Spleen (tissue), 11 donors: ENCODE measurements around the gene EIPR1. TPM values are rescaled to one million over a fixed set of nuclear protein-coding genes. Genes with fewer than 3 reads are reported as not detected.

Experiments used
- DNase-seq: peaks from one replicate; pipeline ENCODE4 v3.0.0-alpha.2; 2020
- H3K27ac ChIP-seq, 8 donors: fragments of 200-600 bp; sonication (generic) in 7 of 8; 1 replicate in 4 of 8; 2 replicates in 4 of 8; pipeline versions ENCODE4 v1.5.0 to v1.8.0; 2016 to 2021; ENCODE audit warnings: inconsistent platforms in 4 of 8, mild to moderate bottlenecking in 4 of 8, moderate library complexity in 1 of 8
- H3K27me3 ChIP-seq, 7 donors: fragments of 200-600 bp; sonication (generic) in 6 of 7; replicated peaks in 1 of 7; 1 replicate in 4 of 7; 2 replicates in 3 of 7; pipeline versions ENCODE4 v1.5.0 to v1.8.0; 2016 to 2021; ENCODE audit warnings: inconsistent platforms in 3 of 7, mild to moderate bottlenecking in 1 of 7
- H3K36me3 ChIP-seq, 6 donors: fragments of 200-600 bp; sonication (generic) in 5 of 6; 1 replicate in 4 of 6; 2 replicates in 2 of 6; pipeline versions ENCODE4 v1.5.0 to v1.8.0; 2016 to 2021; ENCODE audit warnings: inconsistent platforms in 2 of 6
- H3K4me1 ChIP-seq, 6 donors: fragments of 200-600 bp; sonication (generic) in 5 of 6; 1 replicate in 3 of 6; 2 replicates in 3 of 6; pipeline versions ENCODE4 v1.5.0 to v1.8.0; 2016 to 2021; ENCODE audit warnings: inconsistent platforms in 3 of 6
- H3K4me3 ChIP-seq, 8 donors: fragments of 200-600 bp; sonication (generic) in 7 of 8; 1 replicate in 4 of 8; 2 replicates in 4 of 8; pipeline versions ENCODE4 v1.5.0 to v1.8.0; 2016 to 2021; ENCODE audit warnings: inconsistent platforms in 4 of 8, mild to moderate bottlenecking in 4 of 8, moderate library complexity in 2 of 8
- H3K9me3 ChIP-seq, 8 donors: fragments of 200-600 bp; sonication (generic) in 7 of 8; 1 replicate in 4 of 8; 2 replicates in 4 of 8; pipeline versions ENCODE4 v1.5.0 to v1.8.0; 2016 to 2021; ENCODE audit warnings: inconsistent platforms in 4 of 8
- CTCF ChIP-seq, 11 experiments: fragments of 200-600 bp in 7 of 11; fragments of 450-650 bp in 4 of 11; sonication (generic) in 4 of 11; IDR thresholded peaks in 8 of 11; conservative IDR thresholded peaks in 3 of 11; 1 replicate in 7 of 11; 2 replicates in 4 of 11; pipeline versions ENCODE4 v1.4.0 to v1.8.0; 2016 to 2021; ENCODE audit warnings: antibody characterized with exemption in 11 of 11, inconsistent platforms in 4 of 11, mild to moderate bottlenecking in 1 of 11
- POLR2A ChIP-seq, 3 donors: fragments of 450-650 bp; IDR thresholded peaks; one replicate each; pipeline ENCODE4 v1.5.1; 2017; ENCODE audit warnings: antibody characterized with exemption in 3 of 3, mild to moderate bottlenecking in 1 of 3
- POLR2AphosphoS5 ChIP-seq, 3 donors: sonication (generic); formaldehyde crosslinking; IDR thresholded peaks; one replicate each; pipeline ENCODE4 v1.5.1; 2017; ENCODE audit warnings: antibody characterized with exemption in 3 of 3
- WGBS, 5 donors: extraction: QIAGEN DNeasy Blood & Tissue Kit in 3 of 5; methylation state at CpG; one replicate each; pipeline versions ENCODE4 v1.1.5 to v1.1.7; 2013 to 2018; 5-methylcytosine and 5-hydroxymethylcytosine counted together
- intact Hi-C: fragments of 100-400 bp; cut with DNase I; formaldehyde crosslinking; loops from one replicate; pipeline ENCODE4 v1.15.0; 2023; ENCODE audit warnings: low total_unique reads
- polyA plus RNA-seq, 3 donors: library from polyadenylated mRNA; stranded (reverse); fragments of 200-250 nt; gene quantifications; one replicate each; pipeline ENCODE4 v1.2.1, GENCODE V29; 2013
- total RNA-seq, 7 donors: library from RNA; depleted of rRNA in 3 of 7; stranded (reverse); fragments of >200 nt in 3 of 7; fragmentation: NEBNext Ultra II Directional in 4 of 7; extraction: Animal tissue kit (Norgen Biotek cat#: 25700) in 4 of 7; gene quantifications; one replicate each; pipeline versions ENCODE4 v1.1.0 to v1.2.1, GENCODE V29; 2016 to 2021
- donor health status: healthy with polysubstance abuse.
- donor health status: DM: no; HTN: no; CAD: no; lungs with moderate emphysema.
- donor health status: DM: no; HTN: no; CAD: no.
- donor health status: Bipolar disorder and iron deficiency.
- donor health status: healthy.
- donor health status: DM: no; HTN: no; CAD: no.
- donor health status: DM: yes; HTN: yes; CAD: no.

Gene EIPR1
- total and polyA plus RNA-seq, 10 donors = 16.1 to 60.1 (median 26.3) TPM

GRCh38 chr2:3282056-3282998 is 95.3 kb downstream of the EIPR1 start:
- intact Hi-C loops = no loop called here
- WGBS, 5 donors = 86 to 93% (median 89%) methylated on average over 26 to 36 of the region's 36 CpGs
- H3K36me3 ChIP-seq = peaks cover 0 to 37% (median 0%) of the 10 kb centered on the region in 6 donors
- peaks cover 0 to 3% (median 0%) of the 10 kb centered on the region in 8 donors for H3K9me3 ChIP-seq
- no peak overlapping the region for H3K4me3 ChIP-seq
- DNase-seq = peak; percentile 71
- no peaks in the 10 kb centered on the region for H3K27me3 ChIP-seq
- no peak overlapping the region for H3K27ac ChIP-seq
- no peak for TF ChIP-seq POLR2AphosphoS5 (IDR thresholded peaks at IDR 0.05)
- no peak for TF ChIP-seq CTCF (IDR thresholded peaks at IDR 0.05 in 8 of 11, conservative IDR thresholded peaks at IDR 0.05 in 3 of 11)
- TF ChIP-seq POLR2A (IDR thresholded peaks at IDR 0.05) = no peak
- H3K4me1 ChIP-seq = peaks cover 0 to 18% (median 0%) of the 10 kb centered on the region in 6 donors

- Histone ChIP-seq H3K4me1 (peaks cover 0 to 18% (median 0%) of the 10 kb centered on the region in 6 donors), H3K27me3 (no peaks in the 10 kb centered on the region), H3K4me3 (no peak overlapping the region), H3K36me3 (peaks cover 0 to 40% (median 0%) of the 10 kb centered on the region in 6 donors), H3K27ac (no peak overlapping the region), H3K9me3 (peaks cover 0 to 16% (median 9%) of the 10 kb centered on the region in 8 donors)
- peak; percentile 51 for DNase-seq
- WGBS, 5 donors = 87 to 91% (median 88%) methylated on average over 13 of the region's 13 CpGs
- no peak for TF ChIP-seq CTCF (IDR thresholded peaks at IDR 0.05 in 8 of 11, conservative IDR thresholded peaks at IDR 0.05 in 3 of 11)
- no peak for TF ChIP-seq POLR2AphosphoS5 (IDR thresholded peaks at IDR 0.05)
- no peak for TF ChIP-seq POLR2A (IDR thresholded peaks at IDR 0.05)
- intact Hi-C loops = no loop called here
These were observed 96.7 kb downstream of the EIPR1 start for GRCh38 chr2:3280683-3281520.

GRCh38 chr2:3280197-3280596 is 97.4 kb downstream of the EIPR1 start:
- WGBS, 5 donors = 69 to 81% (median 73%) methylated on average over 17 to 20 of the region's 20 CpGs
- Histone ChIP-seq H3K36me3 (peaks cover 0 to 44% (median 0%) of the 10 kb centered on the region in 6 donors), H3K9me3 (peaks cover 0 to 24% (median 16%) of the 10 kb centered on the region in 8 donors), H3K4me3 (no peak overlapping the region), H3K27me3 (no peaks in the 10 kb centered on the region), H3K4me1 (peaks cover 0 to 18% (median 0%) of the 10 kb centered on the region in 6 donors), H3K27ac (no peak overlapping the region)
- intact Hi-C loops = no loop called here
- peak; percentile 69 for DNase-seq
- TF ChIP-seq POLR2A (IDR thresholded peaks at IDR 0.05) = no peak
- peak in 1 of 3 donors; percentile 46 for TF ChIP-seq POLR2AphosphoS5 (IDR thresholded peaks at IDR 0.05)

- TF ChIP-seq POLR2A (IDR thresholded peaks at IDR 0.05) (no peak), POLR2AphosphoS5 (IDR thresholded peaks at IDR 0.05) (no peak), CTCF (IDR thresholded peaks at IDR 0.05 in 8 of 11, conservative IDR thresholded peaks at IDR 0.05 in 3 of 11) (no peak)
- peaks cover 0 to 18% (median 0%) of the 10 kb centered on the region in 6 donors for H3K4me1 ChIP-seq
- H3K4me3 ChIP-seq = no peak overlapping the region
- intact Hi-C loops = no loop called here
- 89 to 98% (median 93%) methylated on average over 17 of the region's 17 CpGs for WGBS, 5 donors
- H3K36me3 ChIP-seq = peaks cover 0 to 44% (median 0%) of the 10 kb centered on the region in 6 donors
- H3K27me3 ChIP-seq = no peaks in the 10 kb centered on the region
- peak; percentile 43 for DNase-seq
- no peak overlapping the region for H3K27ac ChIP-seq
- H3K9me3 ChIP-seq = peaks cover 0 to 32% (median 22%) of the 10 kb centered on the region in 8 donors
These were observed 98.2 kb downstream of the EIPR1 start for GRCh38 chr2:3279236-3279960.
